Uterine smooth muscle cell (primary cell): ENCODE data around the gene PATE2. TPM values are rescaled to one million over a fixed set of nuclear protein-coding genes. Genes with fewer than 3 reads are reported as not detected.

Experiments
- total RNA-seq: library from RNA; depleted of rRNA; stranded (reverse); fragments of >200 nt; gene quantifications from 2 replicates; pipeline ENCODE4 v1.2.3, GENCODE V29; 2014

PATE2 gene
- 0.12 and 0.22 TPM in 2 replicates for total RNA-seq

DNA sequence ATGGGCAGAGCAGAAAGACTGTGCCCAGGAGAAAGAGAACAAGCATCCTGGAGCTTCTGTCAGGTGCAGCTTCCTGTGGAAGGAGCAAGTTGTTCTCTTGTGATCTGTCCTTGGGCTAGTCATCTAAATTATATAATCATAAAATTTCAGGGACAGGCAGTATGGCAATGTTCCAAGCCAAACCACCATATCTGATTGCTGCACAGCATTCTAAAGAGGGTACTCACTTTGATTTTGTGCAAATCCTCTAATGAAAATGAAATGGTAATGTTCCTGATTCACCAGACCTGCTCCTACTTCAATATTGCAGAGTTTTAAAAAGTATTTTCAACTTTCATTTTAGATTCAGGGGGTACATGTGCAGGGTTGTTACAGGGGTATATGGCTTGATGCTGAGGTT, at the start of gene PATE2:
TSS of gene PATE2 (minus strand) at position 101 of the 400 bp plus-strand sequence. CDS start at position 46, 55 bp downstream.

DNA sequence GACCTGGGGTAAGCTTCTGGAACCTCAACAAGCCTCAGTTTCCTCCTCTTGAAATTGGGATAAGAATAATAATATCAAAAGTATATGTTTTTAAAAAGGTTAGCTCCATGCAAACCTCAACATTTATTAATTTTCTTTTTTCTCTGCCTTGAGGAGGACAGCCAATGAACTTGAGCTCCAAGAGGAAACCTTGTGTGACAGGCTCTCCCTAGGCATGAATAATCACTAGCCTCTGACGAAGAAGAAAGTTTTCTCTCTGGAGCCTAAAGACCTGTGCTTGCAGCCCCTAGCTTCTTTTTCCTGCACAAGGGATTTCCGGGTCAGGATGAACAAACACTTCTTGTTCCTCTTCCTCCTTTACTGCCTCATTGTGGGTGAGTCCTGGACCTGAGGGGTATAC, 9.2 kb upstream of the PATE2 start, which contains the start of gene PATE3:
TSS of gene PATE3 (plus strand) at position 301 of the 400 bp plus-strand sequence. CDS start at position 326, 25 bp downstream.

DNA sequence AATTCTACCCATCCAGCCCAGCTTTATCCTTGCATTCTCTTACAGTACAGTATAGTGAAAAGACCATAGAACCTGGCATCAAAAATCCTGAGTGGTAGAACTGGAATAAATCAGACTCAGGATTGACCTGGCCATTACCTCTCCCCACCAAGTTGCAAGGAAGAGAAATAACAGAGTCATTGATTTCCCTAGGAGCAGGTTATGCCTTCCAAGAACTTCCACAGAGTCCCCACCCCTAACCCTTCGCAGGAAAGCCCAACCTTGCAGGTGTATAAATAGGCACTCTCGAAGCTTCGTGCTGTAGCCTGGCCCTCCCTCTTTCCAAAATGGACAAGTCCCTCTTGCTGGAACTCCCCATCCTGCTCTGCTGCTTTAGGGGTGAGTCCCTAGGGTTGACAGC, 32.6 kb downstream of the PATE2 start, which contains the start of gene PATE1:
TSS of gene PATE1 (plus strand) at position 301 of the 400 bp plus-strand sequence. CDS start at position 327, 26 bp downstream.

Other genes with a start within 250 kb of the PATE2 start
- gene EI24, start 209.4 kb downstream of the PATE2 start, total RNA-seq: 89.2 and 106 TPM in 2 replicates
- 274 and 300 TPM in 2 replicates for gene STT3A, start 186.0 kb downstream of the PATE2 start, total RNA-seq
- 28.0 and 61.2 TPM in 2 replicates for gene CHEK1, start 153.7 kb downstream of the PATE2 start, total RNA-seq
- gene ACRV1, start 98.0 kb downstream of the PATE2 start, total RNA-seq: not detected in 2 replicates
- not detected in 2 replicates for gene PATE1, start 32.5 kb downstream of the PATE2 start, total RNA-seq
- gene PATE3, start 9.3 kb upstream of the PATE2 start, total RNA-seq: not detected in 2 replicates
- gene PATE4, start 54.5 kb upstream of the PATE2 start, total RNA-seq: not detected in 2 replicates
- gene HYLS1, start 108.8 kb upstream of the PATE2 start, total RNA-seq: 6.1 and 16.6 TPM in 2 replicates
- gene PUS3, start 124.4 kb upstream of the PATE2 start, total RNA-seq: 13.9 and 14.9 TPM in 2 replicates
- gene DDX25, start 125.7 kb upstream of the PATE2 start, total RNA-seq: under 0.01 and 0.11 TPM in 2 replicates
- 0.22 TPM in 1 of 2 replicates, not detected in the other for gene VSIG10L2, start 167.2 kb upstream of the PATE2 start, total RNA-seq